ENCODE measurements around the gene EPN2.

EPN2 gene

DNA sequence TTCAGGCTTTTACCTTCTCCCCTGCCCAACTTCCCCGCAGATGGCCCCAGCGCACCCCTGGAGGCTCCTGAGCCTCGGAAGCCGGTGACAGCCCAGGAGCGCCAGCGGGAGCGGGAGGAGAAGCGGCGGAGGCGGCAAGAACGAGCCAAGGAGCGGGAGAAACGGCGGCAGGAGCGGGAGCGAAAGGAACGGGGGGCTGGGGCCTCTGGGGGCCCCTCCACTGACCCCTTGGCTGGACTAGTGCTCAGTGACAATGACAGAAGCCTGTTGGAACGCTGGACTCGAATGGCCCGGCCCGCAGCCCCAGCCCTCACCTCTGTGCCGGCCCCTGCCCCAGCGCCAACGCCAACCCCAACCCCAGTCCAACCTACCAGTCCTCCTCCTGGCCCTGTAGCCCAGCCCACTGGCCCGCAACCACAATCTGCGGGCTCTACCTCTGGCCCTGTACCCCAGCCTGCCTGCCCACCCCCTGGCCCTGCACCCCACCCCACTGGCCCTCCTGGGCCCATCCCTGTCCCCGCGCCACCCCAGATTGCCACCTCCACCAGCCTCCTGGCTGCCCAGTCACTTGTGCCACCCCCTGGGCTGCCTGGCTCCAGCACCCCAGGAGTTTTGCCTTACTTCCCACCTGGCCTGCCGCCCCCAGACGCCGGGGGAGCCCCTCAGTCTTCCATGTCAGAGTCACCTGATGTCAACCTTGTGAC, 144.7 kb downstream of the EPN2 start:
- DNase-seq (ENCODE audit: low read depth), result no peak

DNA sequence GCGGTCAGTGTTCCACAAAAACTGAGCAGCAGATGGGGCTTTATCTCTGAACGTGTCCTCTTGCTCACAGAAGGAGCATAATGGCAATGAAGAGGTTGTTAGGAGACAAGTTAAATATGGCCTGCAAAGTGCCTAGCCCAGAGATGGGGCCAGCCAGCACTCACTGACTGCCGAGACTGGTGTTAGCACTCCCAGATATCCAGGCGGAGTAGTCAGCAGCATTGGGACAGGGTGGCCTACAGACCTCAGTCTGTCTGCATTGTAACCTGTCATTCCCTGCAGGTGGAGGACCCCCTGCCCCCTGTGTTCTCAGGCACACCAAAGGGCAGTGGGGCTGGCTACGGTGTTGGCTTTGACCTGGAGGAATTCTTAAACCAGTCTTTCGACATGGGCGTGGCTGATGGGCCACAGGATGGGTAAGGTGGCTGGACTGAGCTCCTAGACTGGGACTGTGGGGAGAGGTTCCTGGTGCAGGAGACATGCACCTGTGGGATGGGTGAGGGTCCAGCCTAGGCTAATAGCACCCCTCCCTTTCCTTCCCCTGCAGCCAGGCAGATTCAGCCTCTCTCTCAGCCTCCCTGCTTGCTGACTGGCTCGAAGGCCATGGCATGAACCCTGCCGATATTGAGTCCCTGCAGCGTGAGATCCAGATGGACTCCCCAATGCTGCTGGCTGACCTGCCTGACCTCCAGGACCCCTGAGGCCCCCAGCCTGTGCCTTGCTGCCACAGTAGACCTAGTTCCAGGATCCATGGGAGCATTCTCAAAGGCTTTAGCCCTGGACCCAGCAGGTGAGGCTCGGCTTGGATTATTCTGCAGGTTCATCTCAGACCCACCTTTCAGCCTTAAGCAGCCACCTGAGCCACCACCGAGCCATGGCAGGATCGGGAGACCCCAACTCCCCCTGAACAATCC, 145.6 kb downstream of the EPN2 start:
- DNase-seq (ENCODE audit: low read depth), result no peak

DNA sequence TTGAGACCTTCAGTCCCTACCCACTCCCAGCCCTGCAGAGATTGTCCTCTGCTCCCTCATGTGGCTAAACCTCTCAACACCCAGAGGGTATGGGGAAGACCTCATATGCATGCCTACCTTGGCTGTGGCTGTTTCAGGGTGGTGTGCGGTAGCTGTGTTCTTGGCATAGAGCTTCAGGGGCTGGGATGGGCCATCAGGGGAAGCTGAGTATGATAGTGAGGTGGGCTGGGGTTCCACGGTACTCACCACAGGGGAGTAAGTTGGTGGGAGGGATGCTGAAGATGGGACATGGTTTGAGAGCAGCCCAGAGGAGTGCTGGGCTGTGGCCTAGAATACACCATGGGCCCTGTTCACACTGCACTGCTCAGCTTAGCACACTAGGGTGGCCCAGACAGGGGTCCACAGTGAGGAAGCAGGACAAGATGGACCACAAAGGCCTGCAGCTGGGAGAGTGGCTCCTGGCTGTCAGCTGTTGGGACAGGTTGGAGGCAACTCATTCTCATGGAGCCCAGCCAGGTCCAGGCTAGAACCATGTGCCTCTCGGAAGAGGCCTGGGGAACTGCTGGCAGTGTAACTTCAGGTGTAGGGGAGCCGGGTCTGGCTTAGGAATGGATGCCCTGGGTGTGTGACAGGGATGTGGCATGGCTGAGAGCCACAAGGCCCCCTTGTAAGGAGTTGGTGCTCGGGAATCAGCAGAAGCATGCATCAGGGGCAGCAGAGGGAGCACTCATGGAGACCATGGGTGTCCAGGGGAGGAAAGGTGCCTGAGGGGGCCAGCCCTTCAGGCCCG, 146.7 kb downstream of the EPN2 start:
- DNase-seq (ENCODE audit: low read depth), result peak; percentile 23

DNA sequence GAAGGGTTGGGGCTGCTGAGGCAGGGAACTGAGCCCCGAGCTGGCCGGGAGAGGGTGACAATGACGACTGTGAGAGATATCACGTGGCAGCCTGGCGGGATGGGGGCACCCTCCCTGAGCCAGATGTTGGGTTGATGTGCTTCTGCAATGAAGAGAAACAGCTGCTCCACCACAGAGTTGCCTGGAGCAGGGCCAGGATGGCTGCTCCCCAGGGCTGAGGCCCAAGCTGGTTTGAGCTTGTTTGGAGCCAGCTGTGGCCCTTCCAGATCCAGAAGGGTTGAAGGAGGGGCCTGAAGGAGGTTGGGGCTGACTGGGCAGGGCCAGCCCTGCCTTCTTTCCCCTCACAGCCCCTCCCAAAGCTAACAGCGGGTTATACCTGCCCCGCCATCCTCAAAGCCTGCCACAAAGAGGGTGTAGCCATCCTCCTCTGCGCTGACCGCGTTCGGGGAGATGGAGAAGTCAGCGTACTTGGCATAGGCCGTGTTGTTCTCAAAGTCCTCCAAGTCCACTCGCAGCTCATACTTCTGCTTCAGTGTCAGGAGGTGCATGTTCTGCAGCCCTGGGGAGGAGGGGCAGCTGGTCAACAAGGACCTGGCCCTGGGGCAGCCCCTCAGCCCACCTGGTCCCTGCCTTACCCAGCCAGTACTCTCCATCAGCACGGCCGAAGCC, 147.7 kb downstream of the EPN2 start:
- DNase-seq (ENCODE audit: low read depth), result peak; percentile 97

DNA sequence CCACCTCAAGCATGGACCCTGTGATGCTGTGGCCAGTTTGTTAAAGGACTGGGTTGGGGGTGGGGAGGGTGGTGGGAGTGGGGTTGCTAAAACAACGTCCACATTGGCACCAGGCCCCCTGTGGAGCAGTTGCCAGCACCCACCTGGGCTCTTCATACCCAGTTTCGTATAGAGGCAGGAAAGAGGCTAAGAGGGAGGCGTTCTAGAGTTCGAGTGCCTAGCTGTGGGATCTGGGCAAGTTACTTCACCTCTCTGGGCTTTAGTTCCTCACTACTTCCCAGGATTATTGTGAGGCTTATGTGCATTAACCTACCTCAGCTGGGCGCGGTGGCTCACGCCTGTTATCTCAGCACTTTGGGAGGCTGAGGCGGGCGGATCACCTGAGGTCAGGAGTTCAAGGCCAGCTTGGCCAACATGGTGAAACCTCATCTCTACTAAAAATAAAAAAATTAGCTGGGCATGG, 148.4 kb downstream of the EPN2 start:
- no peak for DNase-seq (ENCODE audit: low read depth)
